Measurements from ENCODE around the gene SLC6A6.

SLC6A6 gene

GRCh38 chr3:14457999-14458398, 55.6 kb downstream of the SLC6A6 start:
- Histone ChIP-seq H3K27me3 (ENCODE audit: control insufficient read depth in 1 of 2, insufficient read depth in 2 of 2, low read length in 2 of 2) (no peaks in the 10 kb centered on the region), H3K36me3 (ENCODE audit: control insufficient read depth in 1 of 2, insufficient read depth in 2 of 2, low read length in 2 of 2) (peaks cover 0 to 61% of the 10 kb centered on the region in 2 donors), H3K9me3 (ENCODE audit: control insufficient read depth in 1 of 2, low read length in 2 of 2) (no peaks in the 10 kb centered on the region), H3K27ac (ENCODE audit: low read depth, low read length) (no peak overlapping the region), H3K4me1 (ENCODE audit: control insufficient read depth in 1 of 2, insufficient read depth in 2 of 2, low read length in 2 of 2) (peaks cover 19 to 29% of the 10 kb centered on the region in 2 donors), H3K9ac (ENCODE audit: low read depth in 1 of 2, low read length in 2 of 2) (no peak overlapping the region), H3K4me3 (ENCODE audit: low read depth in 1 of 2, low read length in 2 of 2) (no peak overlapping the region)

- Histone ChIP-seq H3K4me1 (ENCODE audit: control insufficient read depth in 1 of 2, insufficient read depth in 2 of 2, low read length in 2 of 2) (peaks cover 14 to 23% of the 10 kb centered on the region in 2 donors), H3K36me3 (ENCODE audit: control insufficient read depth in 1 of 2, insufficient read depth in 2 of 2, low read length in 2 of 2) (peaks cover 0 to 66% of the 10 kb centered on the region in 2 donors), H3K27me3 (ENCODE audit: control insufficient read depth in 1 of 2, insufficient read depth in 2 of 2, low read length in 2 of 2) (no peaks in the 10 kb centered on the region)
These were observed 56.2 kb downstream of the SLC6A6 start for GRCh38 chr3:14458434-14459275.

GRCh38 chr3:14459384-14459783, 57.0 kb downstream of the SLC6A6 start:
- Histone ChIP-seq H3K4me3 (ENCODE audit: low read depth in 1 of 2, low read length in 2 of 2) (no peak overlapping the region), H3K9ac (ENCODE audit: low read depth in 1 of 2, low read length in 2 of 2) (no peak overlapping the region), H3K4me1 (ENCODE audit: control insufficient read depth in 1 of 2, insufficient read depth in 2 of 2, low read length in 2 of 2) (peaks cover 9 to 17% of the 10 kb centered on the region in 2 donors), H3K36me3 (ENCODE audit: control insufficient read depth in 1 of 2, insufficient read depth in 2 of 2, low read length in 2 of 2) (peaks cover 0 to 73% of the 10 kb centered on the region in 2 donors), H3K27me3 (ENCODE audit: control insufficient read depth in 1 of 2, insufficient read depth in 2 of 2, low read length in 2 of 2) (no peaks in the 10 kb centered on the region), H3K27ac (ENCODE audit: low read depth, low read length) (no peak overlapping the region), H3K9me3 (ENCODE audit: control insufficient read depth in 1 of 2, low read length in 2 of 2) (no peaks in the 10 kb centered on the region)

More at GRCh38 chr3:14458434-14459275, 56.2 kb downstream of the SLC6A6 start:
- Histone ChIP-seq H3K9ac (ENCODE audit: low read depth in 1 of 2, low read length in 2 of 2) (no peak overlapping the region), H3K27ac (ENCODE audit: low read depth, low read length) (no peak overlapping the region), H3K9me3 (ENCODE audit: control insufficient read depth in 1 of 2, low read length in 2 of 2) (no peaks in the 10 kb centered on the region), H3K4me3 (ENCODE audit: low read depth in 1 of 2, low read length in 2 of 2) (no peak overlapping the region)

DNA sequence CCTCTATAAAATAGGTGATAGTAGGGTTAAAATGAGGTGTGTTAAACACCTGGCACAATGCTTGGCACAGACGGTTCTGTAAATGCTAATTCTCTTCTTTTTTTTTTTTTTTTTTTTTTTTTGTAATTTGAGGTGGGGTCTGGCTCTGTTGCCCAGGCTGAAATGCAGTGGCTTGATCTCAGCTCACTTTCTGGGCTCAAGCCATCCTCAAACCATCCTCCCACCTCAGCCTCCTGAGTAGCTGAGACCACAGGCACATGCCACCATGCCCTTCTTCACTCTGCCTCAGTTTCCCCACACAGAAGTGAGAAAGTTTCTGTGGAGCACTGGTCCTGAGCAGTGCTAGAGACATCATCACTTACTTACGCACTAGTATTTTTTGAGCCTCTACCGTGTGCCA, 57.4 kb downstream of the SLC6A6 start:
- H3K36me3 ChIP-seq (ENCODE audit: control insufficient read depth in 1 of 2, insufficient read depth in 2 of 2, low read length in 2 of 2): peaks cover 3 to 75% of the 10 kb centered on the region in 2 donors
- no peaks in the 10 kb centered on the region for H3K9me3 ChIP-seq (ENCODE audit: control insufficient read depth in 1 of 2, low read length in 2 of 2)
- H3K27ac ChIP-seq (ENCODE audit: low read depth, low read length): no peak overlapping the region
- no peak overlapping the region for H3K9ac ChIP-seq (ENCODE audit: low read depth in 1 of 2, low read length in 2 of 2)
- H3K27me3 ChIP-seq (ENCODE audit: control insufficient read depth in 1 of 2, insufficient read depth in 2 of 2, low read length in 2 of 2): no peaks in the 10 kb centered on the region
- peaks cover 9 to 15% of the 10 kb centered on the region in 2 donors for H3K4me1 ChIP-seq (ENCODE audit: control insufficient read depth in 1 of 2, insufficient read depth in 2 of 2, low read length in 2 of 2)
- no peak overlapping the region for H3K4me3 ChIP-seq (ENCODE audit: low read depth in 1 of 2, low read length in 2 of 2)

GRCh38 chr3:14460342-14461005, 58.1 kb downstream of the SLC6A6 start:
- peaks cover 9 to 14% of the 10 kb centered on the region in 2 donors for H3K4me1 ChIP-seq (ENCODE audit: control insufficient read depth in 1 of 2, insufficient read depth in 2 of 2, low read length in 2 of 2)
- H3K27me3 ChIP-seq (ENCODE audit: control insufficient read depth in 1 of 2, insufficient read depth in 2 of 2, low read length in 2 of 2): no peaks in the 10 kb centered on the region
- H3K9me3 ChIP-seq (ENCODE audit: control insufficient read depth in 1 of 2, low read length in 2 of 2): no peaks in the 10 kb centered on the region
- no peak overlapping the region for H3K27ac ChIP-seq (ENCODE audit: low read depth, low read length)
- H3K4me3 ChIP-seq (ENCODE audit: low read depth in 1 of 2, low read length in 2 of 2): no peak overlapping the region
- H3K9ac ChIP-seq (ENCODE audit: low read depth in 1 of 2, low read length in 2 of 2): no peak overlapping the region
- H3K36me3 ChIP-seq (ENCODE audit: control insufficient read depth in 1 of 2, insufficient read depth in 2 of 2, low read length in 2 of 2): peaks cover 8 to 75% of the 10 kb centered on the region in 2 donors

- Histone ChIP-seq H3K9ac (ENCODE audit: low read depth in 1 of 2, low read length in 2 of 2) (no peak overlapping the region), H3K27me3 (ENCODE audit: control insufficient read depth in 1 of 2, insufficient read depth in 2 of 2, low read length in 2 of 2) (no peaks in the 10 kb centered on the region), H3K27ac (ENCODE audit: low read depth, low read length) (no peak overlapping the region), H3K4me1 (ENCODE audit: control insufficient read depth in 1 of 2, insufficient read depth in 2 of 2, low read length in 2 of 2) (peaks cover 9 to 14% of the 10 kb centered on the region in 2 donors), H3K36me3 (ENCODE audit: control insufficient read depth in 1 of 2, insufficient read depth in 2 of 2, low read length in 2 of 2) (peaks cover 8 to 73% of the 10 kb centered on the region in 2 donors), H3K4me3 (ENCODE audit: low read depth in 1 of 2, low read length in 2 of 2) (no peak overlapping the region), H3K9me3 (ENCODE audit: control insufficient read depth in 1 of 2, low read length in 2 of 2) (no peaks in the 10 kb centered on the region)
These were observed 58.8 kb downstream of the SLC6A6 start for GRCh38 chr3:14461006-14461747.

DNA sequence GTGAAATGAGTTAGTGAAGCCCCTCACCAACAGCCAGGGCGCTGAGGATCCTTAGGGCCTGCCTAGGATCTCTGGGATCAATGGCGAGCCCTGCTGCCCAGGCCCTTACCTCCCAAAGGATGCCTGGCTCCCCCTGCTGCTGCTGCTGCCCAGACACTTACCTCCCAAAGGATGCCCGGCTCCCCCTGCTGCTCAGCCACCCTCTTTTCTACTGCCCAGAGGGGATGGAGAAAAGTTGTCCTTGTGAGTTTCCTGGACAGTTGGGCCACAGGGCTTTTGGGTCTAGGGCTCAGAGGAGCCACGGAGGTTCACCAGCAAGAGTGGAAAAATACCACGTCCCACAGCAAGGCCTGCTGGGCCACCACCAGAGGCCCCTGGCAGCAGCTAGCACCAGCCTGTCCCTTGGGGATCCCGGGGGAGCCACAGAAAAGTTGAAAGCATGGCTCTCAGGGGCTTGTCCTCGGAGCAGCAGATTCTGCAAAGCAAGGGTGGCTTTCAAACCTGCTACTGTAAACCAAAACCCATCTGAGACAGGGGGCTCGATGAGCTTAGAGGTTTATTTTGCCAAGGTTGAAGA, 59.4 kb downstream of the SLC6A6 start:
- Histone ChIP-seq H3K27me3 (ENCODE audit: control insufficient read depth in 1 of 2, insufficient read depth in 2 of 2, low read length in 2 of 2) (no peaks in the 10 kb centered on the region), H3K27ac (ENCODE audit: low read depth, low read length) (no peak overlapping the region), H3K9me3 (ENCODE audit: control insufficient read depth in 1 of 2, low read length in 2 of 2) (no peaks in the 10 kb centered on the region), H3K9ac (ENCODE audit: low read depth in 1 of 2, low read length in 2 of 2) (no peak overlapping the region), H3K4me1 (ENCODE audit: control insufficient read depth in 1 of 2, insufficient read depth in 2 of 2, low read length in 2 of 2) (peaks cover 9 to 14% of the 10 kb centered on the region in 2 donors), H3K36me3 (ENCODE audit: control insufficient read depth in 1 of 2, insufficient read depth in 2 of 2, low read length in 2 of 2) (peaks cover 13 to 75% of the 10 kb centered on the region in 2 donors), H3K4me3 (ENCODE audit: low read depth in 1 of 2, low read length in 2 of 2) (no peak overlapping the region)

- H3K27me3 ChIP-seq (ENCODE audit: control insufficient read depth in 1 of 2, insufficient read depth in 2 of 2, low read length in 2 of 2): no peaks in the 10 kb centered on the region
- H3K9ac ChIP-seq (ENCODE audit: low read depth in 1 of 2, low read length in 2 of 2): no peak overlapping the region
- no peak overlapping the region for H3K4me3 ChIP-seq (ENCODE audit: low read depth in 1 of 2, low read length in 2 of 2)
- H3K36me3 ChIP-seq (ENCODE audit: control insufficient read depth in 1 of 2, insufficient read depth in 2 of 2, low read length in 2 of 2): peaks cover 15 to 80% of the 10 kb centered on the region in 2 donors
- no peaks in the 10 kb centered on the region for H3K9me3 ChIP-seq (ENCODE audit: control insufficient read depth in 1 of 2, low read length in 2 of 2)
- no peak overlapping the region for H3K27ac ChIP-seq (ENCODE audit: low read depth, low read length)
- H3K4me1 ChIP-seq (ENCODE audit: control insufficient read depth in 1 of 2, insufficient read depth in 2 of 2, low read length in 2 of 2): peaks cover 9 to 12% of the 10 kb centered on the region in 2 donors
These were observed 60.3 kb downstream of the SLC6A6 start for GRCh38 chr3:14462738-14463137.

DNA sequence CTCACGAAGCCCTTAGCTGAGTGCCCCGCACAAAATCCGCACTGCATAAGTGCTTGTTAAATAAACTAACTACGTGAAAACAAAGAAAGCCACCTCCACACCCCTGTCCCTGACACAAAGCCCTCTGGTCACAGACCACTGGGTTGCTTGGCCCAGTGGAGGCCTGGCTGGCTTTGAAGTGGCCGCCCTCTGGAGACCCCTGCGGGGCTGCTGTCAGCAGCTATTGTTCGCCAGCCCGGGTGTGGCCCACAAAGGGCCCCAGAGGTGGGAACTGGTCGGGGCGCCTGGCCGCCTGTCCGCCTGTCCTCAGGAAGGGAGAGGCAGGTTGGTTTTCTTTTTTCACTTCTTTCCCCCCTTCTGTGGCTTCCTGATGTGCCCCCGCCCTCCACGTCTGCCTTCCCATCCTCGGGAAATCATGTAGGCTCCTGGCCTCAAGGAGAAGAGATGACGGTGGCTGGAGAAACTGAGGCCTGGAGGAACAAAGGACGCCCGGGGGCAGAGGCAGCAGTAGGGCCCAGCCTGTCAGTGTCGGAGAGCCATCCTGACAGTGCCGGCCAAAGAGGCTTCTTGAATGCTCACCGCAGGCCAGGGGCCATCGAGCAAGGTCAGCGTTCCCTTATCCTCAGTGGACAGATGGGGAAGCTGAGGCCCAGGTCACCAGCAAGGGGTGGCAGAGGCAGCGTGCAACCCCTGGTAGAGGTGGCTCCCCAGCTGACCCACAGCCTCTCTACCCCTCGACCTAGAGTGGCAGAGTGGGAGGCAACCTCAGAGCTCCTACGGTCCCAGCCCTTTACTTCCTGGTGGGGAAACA, 61.1 kb downstream of the SLC6A6 start:
- Histone ChIP-seq H3K27ac (ENCODE audit: low read depth, low read length) (no peak overlapping the region), H3K9ac (ENCODE audit: low read depth in 1 of 2, low read length in 2 of 2) (no peak overlapping the region), H3K36me3 (ENCODE audit: control insufficient read depth in 1 of 2, insufficient read depth in 2 of 2, low read length in 2 of 2) (peaks cover 15 to 81% of the 10 kb centered on the region in 2 donors)

More for the DNA sequence above, 61.1 kb downstream of the SLC6A6 start:
- Histone ChIP-seq H3K9me3 (ENCODE audit: control insufficient read depth in 1 of 2, low read length in 2 of 2) (no peaks in the 10 kb centered on the region), H3K4me3 (ENCODE audit: low read depth in 1 of 2, low read length in 2 of 2) (no peak overlapping the region), H3K27me3 (ENCODE audit: control insufficient read depth in 1 of 2, insufficient read depth in 2 of 2, low read length in 2 of 2) (no peaks in the 10 kb centered on the region), H3K4me1 (ENCODE audit: control insufficient read depth in 1 of 2, insufficient read depth in 2 of 2, low read length in 2 of 2) (peaks cover under 1 to 5% of the 10 kb centered on the region in 2 donors)
